Dedifferentiated amniotic fluid mesenchymal stem cell (primary cell): ENCODE measurements around the gene CD52.
A peak's percentile ranks its signal among the peaks of the same experiment; 100 is the strongest.
"Not testable (repeated sequence)": the region's sequence is repeated elsewhere in the genome, so short reads cannot be mapped to it uniquely, and the experiment has no call there.

Experiments used
- DNase-seq: peaks from one replicate; pipeline ENCODE4 v3.0.0-alpha.2; 2016; ENCODE audit errors: extremely low spot score

The CD52 gene

GRCh38 chr1:26284597-26285347 is 33.0 kb upstream of the CD52 start:
- DNase-seq = peak; percentile 93

GRCh38 chr1:26285366-26286063 is 32.2 kb upstream of the CD52 start:
- no peak for DNase-seq

- DNase-seq = no peak
Measured at GRCh38 chr1:26286064-26286416, 31.7 kb upstream of the CD52 start.

DNA sequence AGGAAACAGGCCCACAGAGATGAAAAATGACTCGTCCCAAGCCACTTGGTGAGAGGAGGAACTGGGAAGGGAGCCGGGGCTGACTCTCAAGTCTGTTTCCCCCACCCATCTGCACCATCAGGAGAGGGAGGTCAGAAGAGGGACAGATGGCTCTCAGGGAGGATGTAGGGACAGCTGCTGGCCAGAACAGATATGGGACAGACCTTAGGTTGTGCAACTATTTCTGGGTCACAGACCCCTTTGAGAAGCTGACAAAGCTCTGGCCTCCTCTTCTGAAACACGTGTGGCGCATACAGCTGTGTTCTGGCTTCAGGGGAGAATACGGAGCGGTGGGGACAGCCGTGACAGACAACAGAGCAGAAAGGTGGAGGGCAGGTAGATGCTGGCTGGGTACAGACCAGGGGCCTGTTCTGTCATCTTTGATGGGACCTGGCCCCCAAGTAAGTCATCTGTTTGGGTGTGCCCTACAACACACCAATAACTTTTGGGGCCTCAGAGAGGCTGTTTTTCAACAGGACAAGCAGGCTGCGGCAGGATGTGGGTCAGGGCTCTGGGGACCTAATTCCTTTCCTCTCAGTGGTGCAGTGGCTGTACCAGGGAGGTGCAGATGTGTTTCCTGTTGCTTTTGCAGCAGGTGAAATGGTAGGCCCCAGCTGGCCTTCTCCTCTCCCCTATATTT is 30.6 kb upstream of the CD52 start:
- DNase-seq = no peak

- DNase-seq = no peak
Measured at GRCh38 chr1:26287811-26288210, 29.9 kb upstream of the CD52 start.

GRCh38 chr1:26288311-26288941 is 29.3 kb upstream of the CD52 start:
- DNase-seq = no peak

DNA sequence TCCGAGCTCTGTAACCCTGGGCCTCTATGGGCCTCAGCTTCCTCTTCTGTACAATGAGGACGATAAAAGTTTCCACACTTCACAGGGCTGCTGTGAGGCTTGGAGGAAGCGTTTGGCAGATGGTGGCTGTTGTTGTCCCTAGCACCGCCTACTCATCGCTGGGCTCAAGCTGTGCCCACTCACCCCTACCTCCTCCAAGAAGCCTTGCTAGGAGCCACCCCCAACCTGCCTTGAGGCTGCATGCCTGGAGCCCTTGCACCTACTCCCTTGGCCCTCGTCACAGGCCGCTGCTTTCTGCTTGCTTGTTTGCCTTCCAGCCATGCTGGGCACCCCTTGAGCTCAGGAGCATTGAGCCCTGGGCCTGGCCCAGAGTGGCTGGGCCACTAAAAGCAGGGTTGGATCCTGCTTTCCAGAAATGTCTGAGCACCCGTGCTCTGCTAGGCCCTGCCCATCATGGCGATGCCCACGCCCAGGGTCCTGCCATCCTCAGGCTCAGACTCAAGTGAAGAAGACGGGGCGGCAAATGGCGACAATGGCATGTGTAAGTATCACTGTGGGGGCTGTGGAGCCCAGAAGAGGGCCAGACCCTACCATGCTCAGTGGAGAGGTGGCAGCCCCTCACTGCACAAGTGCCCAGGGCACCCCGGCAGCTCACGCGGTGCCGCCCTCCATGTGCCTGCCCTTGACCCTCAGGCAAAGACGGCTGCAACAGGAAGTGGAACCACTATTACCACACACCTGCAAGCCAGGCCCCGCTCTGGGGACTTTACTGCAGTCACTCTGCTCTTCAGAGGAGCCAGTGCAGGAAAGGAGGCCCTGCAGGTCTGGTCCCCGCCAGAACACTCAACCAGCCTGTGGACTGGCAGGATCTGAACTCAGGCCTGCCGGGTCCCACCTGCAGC is 28.3 kb upstream of the CD52 start:
- no peak for DNase-seq

DNA sequence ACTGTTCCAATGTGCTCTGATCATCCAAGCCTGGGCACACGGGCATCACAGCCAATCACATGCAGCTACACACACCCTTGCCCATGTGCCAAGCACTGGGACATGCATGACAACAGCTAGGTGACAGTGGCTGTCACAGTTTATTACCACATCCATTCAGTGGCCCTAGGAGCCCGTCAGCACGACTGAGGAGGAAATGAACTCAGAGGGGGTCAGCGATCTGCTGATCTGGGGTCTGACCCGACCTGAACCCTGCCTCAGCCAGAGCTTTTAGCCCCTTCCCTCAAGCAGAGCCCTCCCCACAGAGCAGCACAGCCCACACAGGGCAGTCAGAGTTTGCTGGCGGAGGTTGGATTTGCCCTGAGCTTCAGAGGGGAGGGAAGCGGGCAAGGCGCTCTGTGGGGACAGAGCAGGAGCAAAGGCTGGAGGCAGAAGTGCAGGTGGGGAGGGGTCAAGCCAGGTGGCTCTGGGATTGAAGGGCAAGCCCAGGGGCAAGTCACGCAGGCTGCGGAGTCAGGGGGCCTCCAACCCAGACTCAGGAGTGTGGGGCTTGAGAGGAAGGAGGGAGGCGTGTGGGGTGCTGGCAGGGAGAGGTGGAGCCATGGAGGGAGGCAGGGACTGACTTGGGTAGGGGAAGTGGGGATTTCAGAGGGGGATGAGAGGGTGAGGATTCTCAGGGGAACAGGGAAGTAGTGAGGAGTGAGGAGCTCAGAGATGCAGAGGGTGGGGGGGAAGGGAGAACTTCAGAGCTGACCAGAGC is 27.5 kb upstream of the CD52 start:
- no peak for DNase-seq

GRCh38 chr1:26290882-26291261 is 26.9 kb upstream of the CD52 start:
- no peak for DNase-seq

GRCh38 chr1:26291433-26291832 is 26.3 kb upstream of the CD52 start:
- DNase-seq = no peak

GRCh38 chr1:26291939-26292338 is 25.8 kb upstream of the CD52 start:
- no peak for DNase-seq

- DNase-seq = not testable (repeated sequence)
Measured at GRCh38 chr1:26292735-26293134, 25.0 kb upstream of the CD52 start.

GRCh38 chr1:26293911-26294463 is 23.8 kb upstream of the CD52 start:
- DNase-seq = no peak

GRCh38 chr1:26295194-26296138 is 22.3 kb upstream of the CD52 start:
- no peak for DNase-seq

DNA sequence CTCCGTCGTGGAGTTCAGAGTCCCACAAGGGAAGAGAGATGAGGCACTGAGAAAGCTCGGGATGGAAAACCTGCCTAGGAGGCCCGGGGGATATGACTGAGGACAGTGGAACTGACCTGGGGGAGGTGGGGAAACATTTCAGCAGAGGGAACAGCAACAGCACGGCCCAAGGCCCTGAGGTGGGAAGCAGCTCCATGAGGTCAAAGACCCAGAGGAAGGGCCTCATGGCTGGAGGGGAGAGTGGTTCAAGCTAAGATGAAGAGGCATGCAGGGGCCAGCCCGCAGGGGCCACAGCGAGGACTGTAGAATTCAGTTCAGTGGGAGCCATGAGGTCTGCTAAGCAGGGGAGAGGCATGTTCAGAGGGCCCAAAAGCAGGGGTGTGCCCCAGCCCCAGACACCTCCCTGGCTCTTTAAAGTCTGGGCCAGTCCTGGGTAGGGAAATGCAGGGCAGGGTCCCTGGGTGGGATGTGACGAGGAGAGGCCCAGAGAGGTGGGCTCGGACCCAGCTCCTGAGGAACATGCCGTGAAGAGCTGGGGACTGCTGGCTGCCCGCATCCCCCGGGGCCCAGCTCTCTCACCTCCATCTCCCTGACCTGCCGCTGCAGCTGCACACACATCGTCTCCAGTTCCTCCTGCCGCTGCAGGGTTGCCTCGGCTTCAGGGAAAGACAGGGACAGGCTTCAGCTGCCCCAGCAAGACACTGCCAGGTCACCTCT is 21.3 kb upstream of the CD52 start:
- DNase-seq = no peak

DNA sequence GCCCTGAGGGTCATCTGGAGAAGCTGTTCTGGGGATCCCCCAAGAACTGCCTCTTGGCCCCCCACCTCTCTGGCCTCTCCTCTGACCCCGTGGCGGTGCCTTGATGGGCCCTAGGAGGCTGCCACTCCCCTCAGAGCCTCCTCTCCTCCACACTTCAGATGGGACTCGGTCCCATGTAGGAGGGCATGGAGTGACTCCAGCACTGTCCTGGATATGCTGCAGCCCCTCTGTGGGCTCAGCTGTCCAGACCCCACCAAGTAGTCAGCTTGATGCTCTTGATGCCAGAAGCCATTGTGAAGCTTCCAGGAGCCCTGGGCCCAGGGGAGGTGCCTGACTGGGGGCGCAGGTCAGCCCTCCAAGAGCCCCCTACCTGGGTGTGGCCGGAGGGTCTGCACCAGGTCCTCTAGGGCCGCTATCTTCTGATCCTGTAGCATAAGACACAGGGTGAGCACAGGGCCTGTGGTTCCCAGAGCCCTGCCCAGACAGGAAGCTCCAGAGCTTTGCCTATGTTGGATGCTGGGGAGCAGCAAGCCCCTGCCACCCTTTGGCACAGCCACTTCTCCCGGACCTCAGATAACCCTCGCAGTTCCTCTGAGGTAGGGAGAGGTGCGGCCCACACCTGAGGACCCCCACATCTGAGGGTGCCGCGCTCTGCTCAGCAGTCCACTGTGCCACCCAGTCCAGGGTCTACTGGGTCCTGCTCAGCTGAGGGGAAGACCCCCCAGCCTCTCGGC is 20.5 kb upstream of the CD52 start:
- no peak for DNase-seq

GRCh38 chr1:26297791-26298124 is 20.0 kb upstream of the CD52 start:
- no peak for DNase-seq
